Rectal smooth muscle tissue (tissue), 1 donor: ENCODE data around the gene ABHD12.

Source experiments
- H3K27ac ChIP-seq: one replicate; pipeline ENCODE4 v1.7.0; 2013; ENCODE audit warnings: low read depth, low read length, inconsistent platforms
- H3K27me3 ChIP-seq: one replicate; pipeline ENCODE4 v1.7.0; 2013; ENCODE audit warnings: low read length; ENCODE audit not compliant: control insufficient read depth, insufficient read depth
- H3K36me3 ChIP-seq: one replicate; pipeline ENCODE4 v1.7.0; 2013; ENCODE audit warnings: low read length; ENCODE audit not compliant: control insufficient read depth, insufficient read depth
- H3K4me1 ChIP-seq: one replicate; pipeline ENCODE4 v1.7.0; 2013; ENCODE audit warnings: low read length; ENCODE audit not compliant: control insufficient read depth, insufficient read depth
- H3K4me3 ChIP-seq: one replicate; pipeline ENCODE4 v1.7.0; 2013; ENCODE audit warnings: low read length
- H3K9ac ChIP-seq: one replicate; pipeline ENCODE4 v1.7.0; 2013; ENCODE audit warnings: low read length

Gene ABHD12

GRCh38 chr20:25292176-25292891, 98.3 kb downstream of the ABHD12 start:
- Histone ChIP-seq H3K4me3 (no peak overlapping the region), H3K4me1 (peaks cover 6% of the 10 kb centered on the region), H3K27me3 (no peaks in the 10 kb centered on the region), H3K9ac (no peak overlapping the region), H3K36me3 (peaks cover 40% of the 10 kb centered on the region), H3K27ac (no peak overlapping the region)

DNA sequence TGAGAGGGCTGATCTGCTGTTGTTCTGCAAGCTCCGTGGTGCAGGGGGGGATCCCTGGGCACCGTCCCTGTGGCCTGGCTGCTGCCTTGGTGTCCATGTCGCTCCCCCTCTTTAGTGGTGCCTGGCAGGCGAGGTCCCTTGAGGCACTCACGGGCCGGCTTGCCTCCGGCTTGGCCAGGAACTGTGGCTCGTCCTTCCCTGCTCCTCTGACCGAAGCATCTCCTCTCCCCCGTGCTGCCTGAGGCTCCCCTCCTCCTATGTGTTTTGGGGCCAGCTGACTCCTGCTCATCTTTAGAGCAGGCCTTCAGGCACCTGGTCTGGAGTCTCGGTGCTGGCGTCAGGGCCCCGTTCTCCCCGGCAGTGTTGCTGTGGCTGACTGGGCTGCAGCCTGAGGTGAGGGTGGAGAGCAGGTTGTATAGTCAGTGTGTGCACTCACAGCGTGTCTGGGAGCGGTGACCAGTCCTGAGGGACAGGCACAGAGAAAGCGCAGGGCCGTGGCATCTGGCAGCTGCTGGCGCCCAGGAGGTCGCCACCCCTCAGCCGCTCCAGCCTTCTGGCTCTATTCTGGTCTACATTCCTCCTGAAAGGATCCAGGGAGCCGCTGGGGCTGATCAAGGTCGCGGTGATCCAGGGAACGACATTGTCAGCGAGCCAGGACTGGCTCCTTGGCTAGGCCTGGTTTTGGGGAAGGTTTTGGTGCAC, 99.1 kb downstream of the ABHD12 start:
- H3K9ac ChIP-seq: no peak overlapping the region
- H3K4me3 ChIP-seq: no peak overlapping the region
- H3K27ac ChIP-seq: no peak overlapping the region
- peaks cover 34% of the 10 kb centered on the region for H3K36me3 ChIP-seq
- no peaks in the 10 kb centered on the region for H3K27me3 ChIP-seq
- H3K4me1 ChIP-seq: peaks cover 6% of the 10 kb centered on the region

GRCh38 chr20:25290646-25291431, 99.8 kb downstream of the ABHD12 start:
- no peak overlapping the region for H3K4me3 ChIP-seq
- H3K4me1 ChIP-seq: peaks cover 4% of the 10 kb centered on the region
- no peak overlapping the region for H3K9ac ChIP-seq
- no peaks in the 10 kb centered on the region for H3K27me3 ChIP-seq
- H3K27ac ChIP-seq: no peak overlapping the region
- peaks cover 41% of the 10 kb centered on the region for H3K36me3 ChIP-seq

- Histone ChIP-seq H3K4me1 (no peaks in the 10 kb centered on the region), H3K36me3 (peaks cover 47% of the 10 kb centered on the region), H3K4me3 (no peak overlapping the region), H3K27me3 (no peaks in the 10 kb centered on the region), H3K9ac (no peak overlapping the region), H3K27ac (no peak overlapping the region)
Measured at GRCh38 chr20:25289886-25290597, 100.6 kb downstream of the ABHD12 start.

DNA sequence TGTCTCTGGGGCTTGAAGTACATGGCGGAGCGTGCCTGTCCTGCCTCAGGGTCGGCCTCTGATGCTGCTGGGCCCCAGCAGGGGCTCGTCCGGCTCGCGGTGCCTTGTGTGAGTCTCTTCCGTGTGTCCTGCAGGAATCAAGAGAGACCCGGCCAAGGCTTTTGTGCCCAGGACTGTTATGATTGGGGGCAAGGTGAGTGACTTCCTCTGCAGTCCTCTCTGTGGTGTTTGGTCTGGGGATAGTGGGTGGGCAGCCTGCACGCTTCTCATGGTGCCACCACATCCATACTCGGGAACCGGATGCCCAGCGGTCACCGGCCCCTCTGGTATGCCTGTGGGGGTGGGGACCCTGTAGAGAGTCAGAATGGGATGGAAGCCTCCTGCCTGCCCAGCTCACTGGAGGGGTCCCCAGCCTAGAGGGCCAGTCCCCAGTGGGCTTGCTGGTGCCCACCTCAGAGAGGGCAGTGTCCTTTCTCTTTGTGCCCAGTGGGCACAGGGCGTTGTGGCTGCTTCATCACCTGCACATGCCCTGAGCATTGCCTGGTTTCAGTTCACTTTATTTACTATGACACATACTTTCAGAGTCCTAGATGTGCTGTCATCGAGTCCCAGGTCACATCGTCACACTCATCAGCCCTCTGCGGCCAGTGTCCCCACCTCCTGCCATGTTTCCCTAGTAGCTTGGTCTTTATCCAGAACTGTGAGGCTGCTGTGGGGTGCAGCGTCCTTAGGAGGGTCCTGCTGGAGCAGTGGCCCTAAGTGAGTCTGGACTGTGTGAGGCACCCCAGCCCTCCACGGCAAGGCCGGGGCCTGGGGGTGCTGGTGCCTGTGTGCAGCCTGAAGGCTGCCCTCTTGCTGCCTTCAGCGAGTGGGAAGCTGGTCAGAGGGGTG, 102.1 kb downstream of the ABHD12 start:
- Histone ChIP-seq H3K27me3 (no peaks in the 10 kb centered on the region), H3K9ac (no peak overlapping the region), H3K36me3 (peaks cover 53% of the 10 kb centered on the region), H3K4me3 (no peak overlapping the region), H3K27ac (no peak overlapping the region), H3K4me1 (no peaks in the 10 kb centered on the region)

GRCh38 chr20:25287631-25288290, 102.9 kb downstream of the ABHD12 start:
- Histone ChIP-seq H3K27me3 (no peaks in the 10 kb centered on the region), H3K36me3 (peaks cover 61% of the 10 kb centered on the region), H3K4me3 (no peak overlapping the region), H3K4me1 (no peaks in the 10 kb centered on the region), H3K9ac (no peak overlapping the region), H3K27ac (no peak overlapping the region)

- Histone ChIP-seq H3K9ac (no peak overlapping the region), H3K36me3 (peaks cover 67% of the 10 kb centered on the region), H3K27me3 (no peaks in the 10 kb centered on the region), H3K4me1 (no peaks in the 10 kb centered on the region), H3K27ac (no peak overlapping the region), H3K4me3 (no peak overlapping the region)
Measured at GRCh38 chr20:25286917-25287316, 103.7 kb downstream of the ABHD12 start.

GRCh38 chr20:25285856-25286798, 104.5 kb downstream of the ABHD12 start:
- Histone ChIP-seq H3K36me3 (peaks cover 67% of the 10 kb centered on the region), H3K9ac (no peak overlapping the region), H3K4me3 (no peak overlapping the region), H3K4me1 (no peaks in the 10 kb centered on the region), H3K27me3 (no peaks in the 10 kb centered on the region), H3K27ac (no peak overlapping the region)

DNA sequence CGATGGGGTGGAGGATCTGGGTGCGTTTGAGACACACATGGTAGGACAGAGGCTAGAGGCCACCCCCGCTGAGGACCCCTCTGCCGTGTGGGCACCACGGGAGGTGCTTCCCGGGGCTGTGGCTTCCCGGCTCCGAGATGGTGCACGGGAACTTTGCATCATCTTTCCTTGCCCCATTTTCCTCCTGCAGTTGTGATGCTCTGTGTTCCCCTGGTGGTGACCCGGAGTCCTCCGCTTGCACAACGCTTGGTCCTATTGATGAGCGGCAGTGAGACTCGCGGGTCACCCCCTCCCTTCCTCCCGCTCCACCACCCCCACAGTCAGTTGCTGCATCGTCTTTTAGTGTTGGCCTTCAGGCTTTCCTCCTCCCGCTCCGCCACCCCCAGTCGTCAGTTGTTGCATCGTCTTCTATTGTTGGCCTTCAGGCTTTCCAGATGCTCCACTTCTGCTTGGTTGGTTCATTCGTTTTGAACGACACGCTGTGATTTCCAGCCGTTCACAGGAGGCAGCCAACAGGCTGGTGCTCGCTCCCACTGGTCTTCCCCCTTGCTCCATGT, 105.5 kb downstream of the ABHD12 start:
- Histone ChIP-seq H3K4me3 (no peak overlapping the region), H3K36me3 (peaks cover 69% of the 10 kb centered on the region), H3K27ac (no peak overlapping the region), H3K4me1 (no peaks in the 10 kb centered on the region), H3K9ac (no peak overlapping the region), H3K27me3 (no peaks in the 10 kb centered on the region)

- no peak overlapping the region for H3K27ac ChIP-seq
- no peak overlapping the region for H3K4me3 ChIP-seq
- H3K9ac ChIP-seq: no peak overlapping the region
- no peaks in the 10 kb centered on the region for H3K4me1 ChIP-seq
- H3K36me3 ChIP-seq: peaks cover 67% of the 10 kb centered on the region
- H3K27me3 ChIP-seq: no peaks in the 10 kb centered on the region
Measured at GRCh38 chr20:25284131-25284601, 106.5 kb downstream of the ABHD12 start.
